IMR-90 (cell line): ENCODE results near the gene SV2C. TPM values are rescaled to one million over a fixed set of nuclear protein-coding genes. Genes with fewer than 3 reads are reported as not detected.

Source experiments
- ATAC-seq: fragments of 200-7000 bp; cut with Tn5 transposase; 2 replicates; pipeline ENCODE4 v1.9.1; 2020; ENCODE audit warnings: low read depth, mild to moderate bottlenecking, moderate library complexity
- BruUV-seq: library from RNA; stranded (reverse); fragments of 400-500 nt; replicated peaks from 2 replicates; lab custom pipeline; 2021; lab: Mats Ljungman, UMichigan
- CTCF ChIA-PET: fragments of 300-600 bp; formaldehyde crosslinking; extraction: SDS; loops from one replicate; lab custom pipeline; 2021; ENCODE audit warnings: antibody characterized with exemption; lab: Yijun Ruan, JAX
- POLR2A ChIA-PET: fragments of 300-600 bp; sonication (Branson Sonifier 250); formaldehyde crosslinking; loops from one replicate; lab custom pipeline; 2022; ENCODE audit warnings: antibody characterized with exemption; ENCODE audit not compliant: unreplicated experiment; lab: Charles Lee
- DNase-seq: peaks from one replicate; pipeline ENCODE4 v3.0.0; 2013
- H2AFZ ChIP-seq: replicated peaks from 2 replicates; pipeline ENCODE3; 2013; ENCODE audit warnings: low read length, mild to moderate bottlenecking; ENCODE audit not compliant: poor library complexity
- H2AK5ac ChIP-seq: 2 replicates; pipeline ENCODE4 v1.6.1; 2013; ENCODE audit warnings: low read depth, low read length, inconsistent platforms
- H2AK9ac ChIP-seq: replicated peaks from 2 replicates; pipeline ENCODE3; 2013; ENCODE audit warnings: mild to moderate bottlenecking, low read depth, low read length, moderate library complexity; ENCODE audit not compliant: poor library complexity
- H2BK120ac ChIP-seq: 2 replicates; pipeline ENCODE4 v1.6.1; 2013; ENCODE audit warnings: low read depth, low read length, inconsistent platforms
- H2BK15ac ChIP-seq: 3 replicates; pipeline ENCODE4 v1.6.1; 2013; ENCODE audit warnings: low read depth, low read length, inconsistent platforms
- H2BK20ac ChIP-seq: 2 replicates; pipeline ENCODE4 v1.6.1; 2013; ENCODE audit warnings: low read depth, mild to moderate bottlenecking, inconsistent platforms, low read length, moderate library complexity
- H2BK5ac ChIP-seq: 2 replicates; pipeline ENCODE4 v1.6.1; 2013; ENCODE audit warnings: mild to moderate bottlenecking, low read depth, low read length, inconsistent platforms; ENCODE audit not compliant: poor library complexity, severe bottlenecking
- H3K14ac ChIP-seq: replicated peaks from 2 replicates; pipeline ENCODE4 v1.6.1; 2013; ENCODE audit warnings: low read depth, low read length, inconsistent platforms
- H3K18ac ChIP-seq: 2 replicates; pipeline ENCODE4 v1.6.1; 2013; ENCODE audit warnings: low read depth, low read length, control low read depth
- H3K23ac ChIP-seq: 2 replicates; pipeline ENCODE4 v1.6.1; 2013; ENCODE audit warnings: low read depth, low read length, inconsistent platforms
- H3K27ac ChIP-seq: 2 replicates; pipeline ENCODE4 v1.5.1; 2013; ENCODE audit warnings: mild to moderate bottlenecking, control low read depth, low read length; ENCODE audit not compliant: insufficient read depth
- H3K27me3 ChIP-seq: 2 replicates; pipeline ENCODE4 v1.6.1; 2013; ENCODE audit warnings: low read length; ENCODE audit not compliant: control insufficient read depth, insufficient read depth
- H3K36me3 ChIP-seq: 2 replicates; pipeline ENCODE4 v1.6.1; 2013; ENCODE audit warnings: low read length, mixed read lengths; ENCODE audit not compliant: control insufficient read depth, insufficient read depth
- H3K4ac ChIP-seq: 2 replicates; pipeline ENCODE4 v1.6.1; 2013; ENCODE audit warnings: low read depth, low read length, inconsistent platforms
- H3K4me1 ChIP-seq: 2 replicates; pipeline ENCODE4 v1.6.1; 2013; ENCODE audit warnings: low read length, mixed read lengths; ENCODE audit not compliant: control insufficient read depth, insufficient read depth
- H3K4me2 ChIP-seq: 2 replicates; pipeline ENCODE4 v1.6.1; 2013; ENCODE audit warnings: low read depth, mild to moderate bottlenecking, control low read depth, low read length, moderate library complexity
- H3K4me3 ChIP-seq: 2 replicates; pipeline ENCODE4 v1.5.1; 2013; ENCODE audit warnings: low read depth, mild to moderate bottlenecking, control low read depth, low read length, moderate library complexity; ENCODE audit not compliant: insufficient read depth
- H3K56ac ChIP-seq: 2 replicates; pipeline ENCODE4 v1.6.1; 2013; ENCODE audit warnings: low read length, inconsistent platforms; ENCODE audit not compliant: insufficient read depth; ENCODE audit errors: extremely low read depth
- H3K79me1 ChIP-seq, 2 experiments: 2 replicates each; pipeline ENCODE4 v1.6.1; 2013; ENCODE audit warnings: low read length in 2 of 2, inconsistent platforms in 1 of 2, low read depth in 1 of 2
- H3K9ac ChIP-seq: 2 replicates; pipeline ENCODE4 v1.6.1; 2013; ENCODE audit warnings: low read depth, low read length, control low read depth
- H3K9me1 ChIP-seq: 2 replicates; pipeline ENCODE4 v1.6.1; 2013; ENCODE audit warnings: low read length, inconsistent platforms; ENCODE audit not compliant: insufficient read depth
- H3K9me3 ChIP-seq: 2 replicates; pipeline ENCODE4 v1.6.1; 2013; ENCODE audit warnings: low read length; ENCODE audit not compliant: control insufficient read depth, insufficient read depth
- H4K20me1 ChIP-seq: 2 replicates; pipeline ENCODE4 v1.6.1; 2013; ENCODE audit warnings: low read length, inconsistent platforms; ENCODE audit not compliant: insufficient read depth
- H4K5ac ChIP-seq: 2 replicates; pipeline ENCODE4 v1.6.1; 2013; ENCODE audit warnings: mild to moderate bottlenecking, low read depth, low read length, control low read depth
- H4K8ac ChIP-seq, 2 experiments: 2 replicates each; pipeline ENCODE4 v1.6.1; 2013; ENCODE audit warnings: low read depth in 2 of 2, low read length in 2 of 2, control low read depth in 1 of 2, inconsistent platforms in 1 of 2
- H4K91ac ChIP-seq: 2 replicates; pipeline ENCODE4 v1.6.1; 2013; ENCODE audit warnings: low read depth, low read length, inconsistent platforms; ENCODE audit not compliant: insufficient read depth
- CHD1 ChIP-seq: IDR thresholded peaks from 2 replicates; pipeline ENCODE4 v1.6.1; 2012; ENCODE audit warnings: low read depth, low read length, improper control_type of control experiment
- CTCF ChIP-seq: conservative IDR thresholded peaks from 2 replicates; pipeline ENCODE4 v1.5.1; 2012; ENCODE audit warnings: mild to moderate bottlenecking, low read depth, low read length, improper control_type of control experiment
- ELK1 ChIP-seq: fragments of 150-350 bp; IDR thresholded peaks from 2 replicates; pipeline ENCODE4 v1.6.1; 2016; ENCODE audit warnings: low read depth, mild to moderate bottlenecking, low read length, moderate library complexity, borderline replicate concordance
- FOS ChIP-seq: fragments of 150-350 bp; IDR thresholded peaks from 2 replicates; pipeline ENCODE4 v1.6.1; 2016; ENCODE audit warnings: low read depth, low read length
- MAZ ChIP-seq: IDR thresholded peaks from 2 replicates; pipeline ENCODE4 v1.6.1; 2012; ENCODE audit warnings: low read depth, mild to moderate bottlenecking, low read length, improper control_type of control experiment, moderate library complexity, borderline replicate concordance
- POLR2A ChIP-seq: IDR thresholded peaks from 2 replicates; pipeline ENCODE4 v1.6.1; 2012; ENCODE audit warnings: mild to moderate bottlenecking, low read depth, low read length
- RAD21 ChIP-seq: IDR thresholded peaks from 2 replicates; pipeline ENCODE4 v1.6.1; 2012; ENCODE audit warnings: low read length, improper control_type of control experiment
- RCOR1 ChIP-seq: IDR thresholded peaks from 2 replicates; pipeline ENCODE4 v1.6.1; 2012; ENCODE audit warnings: mild to moderate bottlenecking, low read length, improper control_type of control experiment; ENCODE audit not compliant: insufficient replicate concordance
- SMC3 ChIP-seq: fragments of 150-350 bp; IDR thresholded peaks from 2 replicates; pipeline ENCODE4 v1.6.1; 2016; ENCODE audit warnings: low read depth, mild to moderate bottlenecking, antibody characterized with exemption, low read length, moderate library complexity
- USF2 ChIP-seq: fragments of 150-350 bp; IDR thresholded peaks from 2 replicates; pipeline ENCODE4 v1.6.1; 2017; ENCODE audit warnings: mild to moderate bottlenecking, antibody characterized with exemption, low read length, low read depth
- WGBS, 2 experiments: methylation state at CpG; one replicate each; pipeline versions ENCODE4 v1.1.5 to v1.1.7; 2013; ENCODE audit warnings: missing lambda C conversion rate in 2 of 2; ENCODE audit not compliant: insufficient read length in 1 of 2; ENCODE audit errors: extremely low coverage in 2 of 2; 5-methylcytosine and 5-hydroxymethylcytosine counted together
- dilution Hi-C: fragments of 300-500 bp; cut with HindIII; formaldehyde crosslinking; loops from one replicate; pipeline ENCODE4 v1.14.3; 2018; ENCODE audit warnings: low sequenced_read_pairs; ENCODE audit not compliant: unreplicated experiment
- in situ Hi-C: fragments of 300-500 bp; cut with MboI; formaldehyde crosslinking; loops from 3 replicates; pipeline ENCODE4 v1.14.3; 2019; ENCODE audit warnings: low sequenced_read_pairs, inconsistent platforms, mixed read lengths
- intact Hi-C: fragments of 100-400 bp; cut with micrococcal nuclease; formaldehyde crosslinking; loops from 2 replicates; pipeline ENCODE4 v1.10.0; 2022
- polyA plus RNA-seq, 3 experiments: library from polyadenylated mRNA; depleted of rRNA; stranded (reverse); fragments of >200 nt; gene quantifications; 2 replicates each; pipeline ENCODE4 v1.2.3, GENCODE V29; 2012; ENCODE audit warnings: low replicate concordance in 1 of 3
- total RNA-seq: library from RNA; depleted of rRNA; stranded (reverse); fragments of >200 nt; gene quantifications from 2 replicates; pipeline ENCODE4 v1.2.3, GENCODE V29; 2012

Gene SV2C
- total and polyA plus RNA-seq, 2 of the 4 experiments (the other 2 are of a cell fraction): not detected

GRCh38 chr5:76389513-76390154 lies 306.5 kb downstream of the SV2C start:
- no peak overlapping the region for H3K4me3 ChIP-seq
- in situ Hi-C loops: no loop called here
- no peak overlapping the region for H2AK9ac ChIP-seq
- no peak overlapping the region for H3K4ac ChIP-seq
- H4K8ac ChIP-seq: no peak overlapping the region
- H3K9ac ChIP-seq: no peak overlapping the region
- ChIA-PET POLR2A (no interaction called here), CTCF (no interaction called here)
- no peak for ATAC-seq
- no peaks in the 10 kb centered on the region for H3K4me1 ChIP-seq
- no peak overlapping the region for H3K27ac ChIP-seq
- H2AFZ ChIP-seq: no peak overlapping the region
- H2AK5ac ChIP-seq: no peak overlapping the region
- no peak overlapping the region for H3K18ac ChIP-seq
- H3K9me3 ChIP-seq: no peaks in the 10 kb centered on the region
- H3K27me3 ChIP-seq: peaks cover 5% of the 10 kb centered on the region
- TF ChIP-seq RAD21 (no peak), POLR2A (no peak), FOS (no peak), USF2 (no peak), RCOR1 (no peak), SMC3 (no peak), ELK1 (no peak), CHD1 (no peak), CTCF (no peak), MAZ (no peak)
- H2BK20ac ChIP-seq: no peak overlapping the region
- no peak overlapping the region for H2BK15ac ChIP-seq
- H4K5ac ChIP-seq: no peak overlapping the region
- no peak overlapping the region for H2BK5ac ChIP-seq
- BruUV-seq: no TSS peak
- H4K20me1 ChIP-seq: no peaks in the 10 kb centered on the region
- H3K56ac ChIP-seq: no peak overlapping the region
- H4K91ac ChIP-seq: no peak overlapping the region
- no peak overlapping the region for H3K14ac ChIP-seq
- intact Hi-C loops: no loop called here
- dilution Hi-C loops: no loop called here
- H2BK120ac ChIP-seq: no peak overlapping the region
- WGBS, 2 experiments: 52% methylated on average over 3 of the region's 13 CpGs; no CpG with 5 or more reads in 1 of the 2 experiments
- DNase-seq: no peak
- H3K36me3 ChIP-seq: no peaks in the 10 kb centered on the region
- no peak overlapping the region for H3K23ac ChIP-seq
- H3K9me1 ChIP-seq: no peaks in the 10 kb centered on the region
- H3K79me1 ChIP-seq: no peaks in the 10 kb centered on the region
- H3K4me2 ChIP-seq: no peak overlapping the region
